ENCODE results near the gene NRM.

- TF ChIP-seq CTCF (IDR thresholded peaks at IDR 0.05; ENCODE audit: insufficient read depth, low read length, poor library complexity, severe bottlenecking) (no peak), EZH2phosphoT487 (conservative IDR thresholded peaks at IDR 0.05; ENCODE audit: low read length) (no peak)
These were observed 3.7 kb downstream of the NRM start for GRCh38 chr6:30686908-30687658.

Data from SU-DHL-6 (cell line).